Measurements from ENCODE around the gene NPAS3.

Gene NPAS3

GRCh38 chr14:33586806-33587205 is 648.1 kb downstream of the NPAS3 start:
- in situ Hi-C loops (cut with HindIII; ENCODE audit: low sequenced_read_pairs) = no loop called here
- no peak for DNase-seq (ENCODE audit: low read depth)
- H3K4me3 ChIP-seq (ENCODE audit: low read depth, low read length) = no peak overlapping the region
- TF ChIP-seq CTCF (IDR thresholded peaks at IDR 0.05; ENCODE audit: low read depth, low read length, missing control alignments) = no peak

- DNase-seq (ENCODE audit: low read depth) = no peak
- no peak for TF ChIP-seq CTCF (IDR thresholded peaks at IDR 0.05; ENCODE audit: low read depth, low read length, missing control alignments)
- no peak overlapping the region for H3K4me3 ChIP-seq (ENCODE audit: low read depth, low read length)
- in situ Hi-C loops (cut with HindIII; ENCODE audit: low sequenced_read_pairs) = no loop called here
Observed at GRCh38 chr14:33587791-33588190, 649.1 kb downstream of the NPAS3 start.

GRCh38 chr14:33588771-33589170 is 650.1 kb downstream of the NPAS3 start:
- DNase-seq (ENCODE audit: low read depth) = no peak
- no peak overlapping the region for H3K4me3 ChIP-seq (ENCODE audit: low read depth, low read length)
- in situ Hi-C loops (cut with HindIII; ENCODE audit: low sequenced_read_pairs) = no loop called here
- TF ChIP-seq CTCF (IDR thresholded peaks at IDR 0.05; ENCODE audit: low read depth, low read length, missing control alignments) = no peak

DNA sequence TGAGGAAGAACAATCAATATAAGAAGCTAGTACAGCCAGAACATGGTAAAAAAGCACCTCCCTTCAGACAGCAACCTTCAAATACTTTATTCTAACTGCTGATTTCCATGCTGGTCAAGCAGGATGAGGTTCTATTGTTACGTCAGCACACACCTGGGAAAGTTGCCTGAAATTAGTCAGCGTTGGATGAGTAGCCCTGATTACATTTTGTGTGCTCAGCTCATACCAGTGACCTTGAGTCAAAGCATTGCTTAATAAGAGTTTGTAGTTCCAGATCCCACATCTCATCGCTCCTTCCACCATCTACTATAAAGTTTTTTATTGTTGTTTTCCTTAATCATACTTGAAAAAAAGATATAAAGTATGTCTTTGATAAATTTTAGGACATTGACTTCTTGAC is 650.7 kb downstream of the NPAS3 start:
- H3K4me3 ChIP-seq (ENCODE audit: low read depth, low read length) = no peak overlapping the region
- in situ Hi-C loops (cut with HindIII; ENCODE audit: low sequenced_read_pairs) = no loop called here
- no peak for TF ChIP-seq CTCF (IDR thresholded peaks at IDR 0.05; ENCODE audit: low read depth, low read length, missing control alignments)
- peak; percentile 91 for DNase-seq (ENCODE audit: low read depth)

- no peak for TF ChIP-seq CTCF (IDR thresholded peaks at IDR 0.05; ENCODE audit: low read depth, low read length, missing control alignments)
- no peak overlapping the region for H3K4me3 ChIP-seq (ENCODE audit: low read depth, low read length)
- DNase-seq (ENCODE audit: low read depth) = no peak
- in situ Hi-C loops (cut with HindIII; ENCODE audit: low sequenced_read_pairs) = no loop called here
Observed at GRCh38 chr14:33590891-33591630, 652.4 kb downstream of the NPAS3 start.

DNA sequence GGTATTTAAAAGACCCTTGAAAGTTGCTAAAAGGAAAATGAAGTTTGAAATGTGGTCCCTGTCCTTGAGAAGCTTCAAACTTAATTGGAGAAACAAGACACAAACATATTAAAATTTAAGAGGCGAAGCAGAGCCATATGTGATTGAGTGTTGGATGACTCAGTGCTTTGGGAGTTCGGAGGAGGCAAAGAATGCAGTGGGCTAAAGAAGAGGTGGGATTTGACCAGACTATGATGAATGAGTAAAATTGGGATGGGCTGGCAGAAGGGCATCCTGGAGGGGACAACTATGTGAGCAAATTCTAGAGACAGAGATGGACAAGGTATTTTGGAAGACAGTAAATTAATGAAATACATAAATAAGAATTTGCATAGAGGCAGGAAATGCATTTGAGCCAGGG is 653.6 kb downstream of the NPAS3 start:
- in situ Hi-C loops (cut with HindIII; ENCODE audit: low sequenced_read_pairs) = no loop called here
- no peak overlapping the region for H3K4me3 ChIP-seq (ENCODE audit: low read depth, low read length)
- DNase-seq (ENCODE audit: low read depth) = no peak
- no peak for TF ChIP-seq CTCF (IDR thresholded peaks at IDR 0.05; ENCODE audit: low read depth, low read length, missing control alignments)

All from astrocyte of the cerebellum (primary cell).